ENCODE data around the gene FAM114A2. TPM values are rescaled to one million over a fixed set of nuclear protein-coding genes. Genes with fewer than 3 reads are reported as not detected.
A peak's percentile ranks its signal among the peaks of the same experiment; 100 is the strongest.

Gene FAM114A2
- total RNA-seq, 2 donors from 2014 or later, result 31.8 to 33.7 TPM

- H3K27ac Mint-ChIP-seq, result no peak overlapping the region
- no peaks in the 10 kb centered on the region for H3K9me3 Mint-ChIP-seq
- no peaks in the 10 kb centered on the region for H3K36me3 Mint-ChIP-seq (ENCODE audit: insufficient read depth in 2 of 2)
- no peak for DNase-seq
- ATAC-seq (replicated peaks in 1 of 2), result no peak
- no peaks in the 10 kb centered on the region for H3K27me3 Mint-ChIP-seq (ENCODE audit: low read depth)
- H3K4me3 Mint-ChIP-seq, result no peak overlapping the region
- H3K4me1 Mint-ChIP-seq (ENCODE audit: low read depth), result no peaks in the 10 kb centered on the region
Measured at GRCh38 chr5:154065971-154066370, 27.3 kb upstream of the FAM114A2 start.

GRCh38 chr5:154063372-154063771 is 24.7 kb upstream of the FAM114A2 start:
- Mint-ChIP-seq H3K9me3 (no peaks in the 10 kb centered on the region), H3K27ac (no peak overlapping the region), H3K4me3 (no peak overlapping the region), H3K27me3 (ENCODE audit: low read depth) (no peaks in the 10 kb centered on the region), H3K4me1 (ENCODE audit: low read depth) (peaks cover 3% of the 10 kb centered on the region), H3K36me3 (ENCODE audit: insufficient read depth in 2 of 2) (no peaks in the 10 kb centered on the region)
- ATAC-seq (replicated peaks in 1 of 2) (no peak), DNase-seq (no peak)

- DNase-seq, result no peak
- H3K4me1 Mint-ChIP-seq (ENCODE audit: low read depth), result peaks cover 11% of the 10 kb centered on the region
- no peaks in the 10 kb centered on the region for H3K9me3 Mint-ChIP-seq
- H3K27ac Mint-ChIP-seq, result no peak overlapping the region
- H3K4me3 Mint-ChIP-seq, result no peak overlapping the region
- H3K36me3 Mint-ChIP-seq (ENCODE audit: insufficient read depth in 2 of 2), result peaks cover 0 to 2% of the 10 kb centered on the region in 2 donors
- ATAC-seq (replicated peaks in 1 of 2), result no peak
- H3K27me3 Mint-ChIP-seq (ENCODE audit: low read depth), result no peaks in the 10 kb centered on the region
Measured at GRCh38 chr5:154060606-154061005, 21.9 kb upstream of the FAM114A2 start.

DNA sequence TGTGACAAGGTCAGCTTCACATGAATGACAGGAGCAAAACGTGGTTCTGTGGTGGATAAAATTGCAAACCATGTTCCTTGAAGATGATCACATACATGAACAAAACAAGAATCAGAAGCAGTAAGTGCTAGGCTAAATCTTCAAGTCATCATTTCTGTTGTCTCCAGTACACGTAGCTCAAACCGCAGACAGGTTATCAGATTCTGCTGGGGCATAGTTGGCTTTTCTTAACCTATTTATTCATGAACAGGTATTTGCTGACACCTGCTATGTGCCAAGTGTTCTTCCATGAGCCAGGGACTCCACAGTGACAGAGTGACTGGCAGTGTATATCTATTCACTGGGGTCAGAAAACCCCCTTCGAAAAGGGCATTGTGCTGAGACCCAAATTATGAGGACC is 20.9 kb upstream of the FAM114A2 start:
- H3K27me3 Mint-ChIP-seq (ENCODE audit: low read depth), result no peaks in the 10 kb centered on the region
- no peak for ATAC-seq (replicated peaks in 1 of 2)

DNA sequence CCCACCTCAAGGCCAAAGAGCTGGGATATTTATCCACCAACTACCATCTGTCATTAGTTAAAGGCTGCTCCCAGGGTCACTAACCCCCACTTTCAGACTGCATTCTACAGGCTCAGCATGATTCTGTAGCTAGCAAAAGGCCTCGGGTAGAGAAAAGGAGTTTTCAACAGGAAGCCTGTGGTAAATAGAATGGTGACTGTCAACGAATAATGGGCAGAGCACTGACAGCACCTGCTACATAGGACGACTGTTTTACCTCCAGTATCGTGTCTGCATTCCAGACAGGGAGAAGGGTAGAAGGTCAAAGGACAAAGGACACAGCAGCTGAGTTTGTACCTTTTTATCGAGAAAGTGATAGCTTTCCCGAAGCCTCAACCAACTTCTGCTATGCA is 20.3 kb upstream of the FAM114A2 start:
- Mint-ChIP-seq H3K4me1 (ENCODE audit: low read depth) (peaks cover 11% of the 10 kb centered on the region), H3K9me3 (no peaks in the 10 kb centered on the region), H3K4me3 (no peak overlapping the region), H3K36me3 (ENCODE audit: insufficient read depth in 2 of 2) (peaks cover 0 to 2% of the 10 kb centered on the region in 2 donors), H3K27ac (no peak overlapping the region), H3K27me3 (ENCODE audit: low read depth) (no peaks in the 10 kb centered on the region)
- no peak for DNase-seq
- ATAC-seq (replicated peaks in 1 of 2), result no peak

More for the DNA sequence above, 20.9 kb upstream of the FAM114A2 start:
- no peak overlapping the region for H3K27ac Mint-ChIP-seq
- H3K9me3 Mint-ChIP-seq, result no peaks in the 10 kb centered on the region
- DNase-seq, result no peak
- peaks cover 11% of the 10 kb centered on the region for H3K4me1 Mint-ChIP-seq (ENCODE audit: low read depth)
- peaks cover 0 to 2% of the 10 kb centered on the region in 2 donors for H3K36me3 Mint-ChIP-seq (ENCODE audit: insufficient read depth in 2 of 2)
- no peak overlapping the region for H3K4me3 Mint-ChIP-seq

DNA sequence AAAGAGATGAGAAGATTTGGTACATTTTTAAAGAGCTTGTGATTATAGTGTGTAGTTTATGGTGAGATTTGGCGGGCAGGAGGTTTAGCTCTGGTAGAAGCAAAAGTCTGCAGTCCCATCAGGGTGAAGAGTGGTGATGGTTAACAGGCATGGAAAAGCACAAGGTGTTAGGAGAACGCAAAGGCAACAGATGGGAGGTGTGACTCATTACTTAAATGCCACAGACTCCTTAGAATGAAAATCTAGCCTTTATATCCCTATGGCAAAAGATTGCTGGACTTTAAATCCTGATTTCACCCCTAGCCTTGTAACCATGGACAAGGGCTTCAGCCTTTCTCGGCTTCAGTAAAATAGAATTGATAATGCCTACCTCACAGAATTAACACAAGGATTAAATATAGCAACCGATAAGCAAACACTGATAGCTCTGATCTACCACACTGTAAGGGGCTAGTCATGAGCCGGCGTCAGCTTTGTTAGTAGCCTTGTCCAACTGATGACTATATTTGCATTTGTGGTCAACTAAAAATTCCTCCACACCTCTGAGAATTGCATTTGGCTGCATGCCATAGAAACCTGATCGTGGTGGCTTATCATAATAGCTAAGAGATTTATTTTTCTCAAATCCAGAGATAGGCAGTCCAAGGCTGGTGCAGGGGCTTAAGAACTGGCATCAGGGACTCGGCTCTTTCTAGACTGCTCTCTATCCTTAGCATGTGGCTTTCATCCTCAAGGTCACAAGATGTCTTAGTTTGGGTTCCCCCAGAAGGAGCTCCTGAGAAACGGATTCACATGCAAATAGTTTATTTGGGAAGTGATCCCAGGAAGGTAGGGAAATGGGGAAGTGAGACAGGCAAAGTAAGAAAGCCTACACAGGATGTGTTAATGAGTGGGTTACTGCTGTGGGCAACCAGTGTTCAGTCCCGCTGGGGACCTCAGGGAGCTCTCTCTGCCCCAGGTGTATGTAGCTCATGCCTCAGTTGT is 19.6 kb upstream of the FAM114A2 start:
- Mint-ChIP-seq H3K4me1 (ENCODE audit: low read depth) (peaks cover 11% of the 10 kb centered on the region), H3K36me3 (ENCODE audit: insufficient read depth in 2 of 2) (peaks cover 0 to 5% of the 10 kb centered on the region in 2 donors), H3K27me3 (ENCODE audit: low read depth) (no peaks in the 10 kb centered on the region), H3K4me3 (no peak overlapping the region), H3K27ac (no peak overlapping the region), H3K9me3 (no peaks in the 10 kb centered on the region)
- ATAC-seq (replicated peaks in 1 of 2) (no peak), DNase-seq (no peak)

GRCh38 chr5:154055201-154055600 is 16.5 kb upstream of the FAM114A2 start:
- Mint-ChIP-seq H3K36me3 (ENCODE audit: insufficient read depth in 2 of 2) (peaks cover 5 to 15% of the 10 kb centered on the region in 2 donors), H3K27me3 (ENCODE audit: low read depth) (no peaks in the 10 kb centered on the region), H3K4me1 (ENCODE audit: low read depth) (peaks cover 11% of the 10 kb centered on the region), H3K9me3 (no peaks in the 10 kb centered on the region), H3K27ac (no peak overlapping the region), H3K4me3 (no peak overlapping the region)
- ATAC-seq (replicated peaks in 1 of 2), result no peak
- DNase-seq, result no peak

DNA sequence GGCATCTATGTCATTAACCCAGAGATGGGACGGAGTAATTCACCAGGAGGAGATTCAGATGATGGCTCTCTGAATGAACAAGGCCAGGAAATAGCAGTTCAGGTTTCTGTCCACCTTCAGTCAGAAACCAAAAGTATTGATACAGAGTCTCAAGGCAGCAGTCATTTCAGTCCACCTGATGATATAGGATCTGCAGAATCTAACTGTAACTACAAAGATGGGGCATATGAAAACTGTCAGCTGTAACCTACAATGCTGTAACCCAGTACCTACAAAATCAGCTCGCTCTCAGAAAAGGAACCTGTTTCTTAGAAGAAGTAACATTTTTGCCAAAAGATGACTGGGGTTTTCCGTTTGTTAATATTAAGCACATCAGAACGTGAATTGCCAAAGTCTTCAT is 14.8 kb upstream of the FAM114A2 start:
- H3K9me3 Mint-ChIP-seq, result no peaks in the 10 kb centered on the region
- H3K36me3 Mint-ChIP-seq (ENCODE audit: insufficient read depth in 2 of 2), result peaks cover 7 to 20% of the 10 kb centered on the region in 2 donors
- H3K4me3 Mint-ChIP-seq, result no peak overlapping the region
- no peak overlapping the region for H3K27ac Mint-ChIP-seq
- DNase-seq (no peak), ATAC-seq (replicated peaks in 1 of 2) (peak in 1 of 2 donors; percentile 55)
- no peaks in the 10 kb centered on the region for H3K27me3 Mint-ChIP-seq (ENCODE audit: low read depth)
- peaks cover 16% of the 10 kb centered on the region for H3K4me1 Mint-ChIP-seq (ENCODE audit: low read depth)

- ATAC-seq (replicated peaks in 1 of 2) (no peak), DNase-seq (no peak)
- Mint-ChIP-seq H3K27me3 (ENCODE audit: low read depth) (no peaks in the 10 kb centered on the region), H3K27ac (no peak overlapping the region), H3K4me3 (no peak overlapping the region), H3K9me3 (no peaks in the 10 kb centered on the region), H3K4me1 (ENCODE audit: low read depth) (peaks cover 37% of the 10 kb centered on the region), H3K36me3 (ENCODE audit: insufficient read depth in 2 of 2) (peaks cover 7 to 18% of the 10 kb centered on the region in 2 donors)
Measured at GRCh38 chr5:154049636-154050035, 10.9 kb upstream of the FAM114A2 start.

DNA sequence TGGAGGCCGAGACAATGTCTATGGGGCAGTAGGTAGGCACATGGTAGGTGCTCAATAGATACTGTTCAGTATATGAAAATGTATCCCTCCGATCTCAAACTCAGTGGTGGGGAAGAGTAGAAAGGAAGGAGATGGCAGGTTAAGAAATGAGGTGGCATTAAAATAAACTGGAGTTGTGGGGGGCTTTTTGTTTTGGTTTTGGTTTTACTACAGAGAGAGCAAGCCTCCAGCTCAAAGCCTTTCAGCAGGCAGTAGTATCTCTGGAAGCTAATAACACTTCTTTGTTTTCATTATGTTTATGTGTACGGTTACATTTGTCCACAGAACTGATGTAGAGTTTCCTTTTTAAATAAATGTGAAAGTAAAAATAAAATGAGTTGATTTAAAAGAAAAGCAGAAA is 8.6 kb upstream of the FAM114A2 start:
- peak in 1 of 2 donors; percentile 47 for ATAC-seq (replicated peaks in 1 of 2)
- Mint-ChIP-seq H3K36me3 (ENCODE audit: insufficient read depth in 2 of 2) (peaks cover 4 to 12% of the 10 kb centered on the region in 2 donors), H3K9me3 (no peaks in the 10 kb centered on the region), H3K27me3 (ENCODE audit: low read depth) (no peaks in the 10 kb centered on the region), H3K27ac (peak overlapping the region; percentile 85), H3K4me3 (peak overlapping the region in 1 of 2 donors; percentile 62), H3K4me1 (ENCODE audit: low read depth) (peaks cover 46% of the 10 kb centered on the region)
- no peak for DNase-seq

GRCh38 chr5:154046486-154046885 is 7.8 kb upstream of the FAM114A2 start:
- H3K4me3 Mint-ChIP-seq, result no peak overlapping the region
- ATAC-seq (replicated peaks in 1 of 2), result no peak
- H3K36me3 Mint-ChIP-seq (ENCODE audit: insufficient read depth in 2 of 2), result peaks cover 4 to 12% of the 10 kb centered on the region in 2 donors
- peaks cover 49% of the 10 kb centered on the region for H3K4me1 Mint-ChIP-seq (ENCODE audit: low read depth)
- no peaks in the 10 kb centered on the region for H3K27me3 Mint-ChIP-seq (ENCODE audit: low read depth)
- no peaks in the 10 kb centered on the region for H3K9me3 Mint-ChIP-seq
- H3K27ac Mint-ChIP-seq, result no peak overlapping the region
- no peak for DNase-seq

GRCh38 chr5:154044581-154044980 is 5.9 kb upstream of the FAM114A2 start:
- Mint-ChIP-seq H3K27me3 (ENCODE audit: low read depth) (no peaks in the 10 kb centered on the region), H3K9me3 (no peaks in the 10 kb centered on the region), H3K27ac (no peak overlapping the region), H3K36me3 (ENCODE audit: insufficient read depth in 2 of 2) (peaks cover 0 to 1% of the 10 kb centered on the region in 2 donors), H3K4me1 (ENCODE audit: low read depth) (peaks cover 58% of the 10 kb centered on the region), H3K4me3 (no peak overlapping the region)
- ATAC-seq (replicated peaks in 1 of 2) (peak in 1 of 2 donors; percentile 41), DNase-seq (no peak)

- ATAC-seq (replicated peaks in 1 of 2) (no peak), DNase-seq (no peak)
- no peaks in the 10 kb centered on the region for H3K27me3 Mint-ChIP-seq (ENCODE audit: low read depth)
- H3K4me1 Mint-ChIP-seq (ENCODE audit: low read depth), result peaks cover 62% of the 10 kb centered on the region
- H3K27ac Mint-ChIP-seq, result no peak overlapping the region
- H3K9me3 Mint-ChIP-seq, result no peaks in the 10 kb centered on the region
- peaks cover 1 to 2% of the 10 kb centered on the region in 2 donors for H3K36me3 Mint-ChIP-seq (ENCODE audit: insufficient read depth in 2 of 2)
- no peak overlapping the region for H3K4me3 Mint-ChIP-seq
Measured at GRCh38 chr5:154044099-154044498, 5.4 kb upstream of the FAM114A2 start.
